ENCODE measurements around the gene FAM124A. TPM values are rescaled to one million over a fixed set of nuclear protein-coding genes. Genes with fewer than 3 reads are reported as not detected.

Gene FAM124A
- total and polyA plus RNA-seq, 2 donors (not counting 1 experiment from before 2014, with no cell fraction given): 1.7 to 4.8 TPM

DNA sequence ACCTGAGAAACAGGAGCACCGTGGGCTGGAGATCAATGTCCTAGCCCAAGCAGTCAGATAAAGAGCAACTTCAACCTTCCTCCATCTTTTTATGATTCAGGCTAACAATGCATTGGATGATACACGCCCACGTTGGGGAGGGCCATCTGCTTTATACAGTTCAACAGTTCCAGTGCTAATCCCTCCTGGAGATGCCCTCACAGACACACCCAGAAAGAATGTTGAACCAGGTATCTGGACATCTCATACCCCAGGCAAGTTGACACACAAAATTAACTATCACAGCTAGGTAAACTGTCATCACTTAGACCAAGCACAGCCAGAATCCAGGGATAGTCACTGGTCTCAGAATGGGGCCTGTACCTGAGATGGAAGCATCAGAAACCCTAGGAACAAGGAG is 96.7 kb downstream of the FAM124A start:
- no peak for DNase-seq (ENCODE audit: low read depth in 2 of 2)
- TF ChIP-seq, protein P1, sequence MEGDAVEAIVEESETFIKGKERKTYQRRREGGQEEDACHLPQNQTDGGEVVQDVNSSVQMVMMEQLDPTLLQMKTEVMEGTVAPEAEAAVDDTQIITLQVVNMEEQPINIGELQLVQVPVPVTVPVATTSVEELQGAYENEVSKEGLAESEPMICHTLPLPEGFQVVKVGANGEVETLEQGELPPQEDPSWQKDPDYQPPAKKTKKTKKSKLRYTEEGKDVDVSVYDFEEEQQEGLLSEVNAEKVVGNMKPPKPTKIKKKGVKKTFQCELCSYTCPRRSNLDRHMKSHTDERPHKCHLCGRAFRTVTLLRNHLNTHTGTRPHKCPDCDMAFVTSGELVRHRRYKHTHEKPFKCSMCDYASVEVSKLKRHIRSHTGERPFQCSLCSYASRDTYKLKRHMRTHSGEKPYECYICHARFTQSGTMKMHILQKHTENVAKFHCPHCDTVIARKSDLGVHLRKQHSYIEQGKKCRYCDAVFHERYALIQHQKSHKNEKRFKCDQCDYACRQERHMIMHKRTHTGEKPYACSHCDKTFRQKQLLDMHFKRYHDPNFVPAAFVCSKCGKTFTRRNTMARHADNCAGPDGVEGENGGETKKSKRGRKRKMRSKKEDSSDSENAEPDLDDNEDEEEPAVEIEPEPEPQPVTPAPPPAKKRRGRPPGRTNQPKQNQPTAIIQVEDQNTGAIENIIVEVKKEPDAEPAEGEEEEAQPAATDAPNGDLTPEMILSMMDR (conservative IDR thresholded peaks at IDR 0.05 in 1 of 2, IDR thresholded peaks at IDR 0.05 in 1 of 2; ENCODE audit: low read depth in 1 of 2, low read length in 2 of 2): no peak
- no peak for TF ChIP-seq EZH2 (IDR thresholded peaks at IDR 0.05; ENCODE audit: low read length, missing control alignments)
- no peaks in the 10 kb centered on the region for H3K79me2 ChIP-seq (ENCODE audit: control insufficient read depth, insufficient read depth, low read length)
- H2AFZ ChIP-seq (ENCODE audit: low read length): no peak overlapping the region
- no peak overlapping the region for H3K4me3 ChIP-seq (replicated peaks in 1 of 4; ENCODE audit: control extremely low read depth in 1 of 4, insufficient read depth in 1 of 4, low read depth in 3 of 4, low read length in 4 of 4)
- no peak overlapping the region for H3K4me2 ChIP-seq (ENCODE audit: extremely low read depth, insufficient read depth, low read length)
- H3K4me1 ChIP-seq (ENCODE audit: control insufficient read depth, extremely low read depth, insufficient read depth, low read length): no peaks in the 10 kb centered on the region
- H3K27ac ChIP-seq (ENCODE audit: insufficient read depth, low read length): no peak overlapping the region
- H3K36me3 ChIP-seq (ENCODE audit: control insufficient read depth, insufficient read depth, low read length): no peaks in the 10 kb centered on the region
- H4K20me1 ChIP-seq (ENCODE audit: control insufficient read depth, extremely low read depth, insufficient read depth, low read length): no peaks in the 10 kb centered on the region
- peaks cover 4% of the 10 kb centered on the region for H3K27me3 ChIP-seq (ENCODE audit: control insufficient read depth, insufficient read depth, low read length)
- H3K9me3 ChIP-seq (ENCODE audit: control insufficient read depth, insufficient read depth, low read depth, low read length): no peaks in the 10 kb centered on the region
- H3K9ac ChIP-seq (ENCODE audit: insufficient read depth, low read length): no peak overlapping the region

DNA sequence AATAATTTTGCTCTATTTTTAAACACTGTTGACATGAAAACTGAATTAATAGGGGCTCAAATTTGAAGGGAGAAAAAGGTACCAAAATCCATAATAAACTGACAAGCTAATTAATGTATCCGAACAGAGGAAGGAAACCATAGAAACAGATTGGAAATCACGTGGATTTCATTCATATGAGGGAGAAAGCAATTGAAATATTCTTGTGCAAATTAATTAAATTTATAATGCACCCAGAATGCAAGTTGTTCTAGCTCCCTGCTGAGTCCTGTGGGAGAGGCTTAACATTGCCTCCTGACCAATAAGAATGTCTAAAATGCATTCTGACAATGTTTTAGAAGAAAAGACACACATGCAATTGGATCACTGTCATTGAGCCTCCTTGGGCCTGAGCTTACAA is 99.6 kb downstream of the FAM124A start:
- no peak for DNase-seq (ENCODE audit: low read depth in 2 of 2)
- no peak for TF ChIP-seq EZH2 (IDR thresholded peaks at IDR 0.05; ENCODE audit: low read length, missing control alignments)
- TF ChIP-seq, protein P1 (conservative IDR thresholded peaks at IDR 0.05 in 1 of 2, IDR thresholded peaks at IDR 0.05 in 1 of 2; ENCODE audit: low read depth in 1 of 2, low read length in 2 of 2): no peak
- H3K9ac ChIP-seq (ENCODE audit: insufficient read depth, low read length): no peak overlapping the region
- H3K36me3 ChIP-seq (ENCODE audit: control insufficient read depth, insufficient read depth, low read length): no peaks in the 10 kb centered on the region
- H2AFZ ChIP-seq (ENCODE audit: low read length): no peak overlapping the region
- no peaks in the 10 kb centered on the region for H3K79me2 ChIP-seq (ENCODE audit: control insufficient read depth, insufficient read depth, low read length)
- no peaks in the 10 kb centered on the region for H4K20me1 ChIP-seq (ENCODE audit: control insufficient read depth, extremely low read depth, insufficient read depth, low read length)
- H3K4me1 ChIP-seq (ENCODE audit: control insufficient read depth, extremely low read depth, insufficient read depth, low read length): no peaks in the 10 kb centered on the region
- peaks cover 4% of the 10 kb centered on the region for H3K27me3 ChIP-seq (ENCODE audit: control insufficient read depth, insufficient read depth, low read length)
- H3K27ac ChIP-seq (ENCODE audit: insufficient read depth, low read length): no peak overlapping the region
- H3K4me3 ChIP-seq (replicated peaks in 1 of 4; ENCODE audit: control extremely low read depth in 1 of 4, insufficient read depth in 1 of 4, low read depth in 3 of 4, low read length in 4 of 4): no peak overlapping the region
- no peaks in the 10 kb centered on the region for H3K9me3 ChIP-seq (ENCODE audit: control insufficient read depth, insufficient read depth, low read depth, low read length)
- H3K4me2 ChIP-seq (ENCODE audit: extremely low read depth, insufficient read depth, low read length): no peak overlapping the region

DNA sequence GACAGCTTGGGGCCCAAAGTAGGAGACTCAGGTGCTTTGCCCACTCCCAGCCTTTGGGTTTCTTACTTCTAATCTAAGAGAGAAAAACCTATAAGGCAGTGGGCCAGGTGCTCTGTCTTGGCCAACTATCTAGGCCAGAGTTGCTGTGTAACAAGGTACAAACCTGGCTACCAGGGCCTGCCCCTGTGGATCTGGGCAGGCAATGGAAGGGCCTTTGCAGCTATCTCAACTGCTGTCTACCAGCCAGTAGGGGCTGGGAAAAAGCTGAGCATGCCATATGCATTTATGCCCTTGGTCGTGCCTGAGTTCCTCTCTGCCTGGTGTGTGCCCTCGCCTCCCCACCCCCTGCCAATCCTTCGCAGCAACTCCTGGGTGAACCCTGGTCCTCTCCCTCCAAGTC is 100.6 kb downstream of the FAM124A start:
- H3K9me3 ChIP-seq (ENCODE audit: control insufficient read depth, insufficient read depth, low read depth, low read length): no peaks in the 10 kb centered on the region

More for the DNA sequence above, 100.6 kb downstream of the FAM124A start:
- no peak for DNase-seq (ENCODE audit: low read depth in 2 of 2)
- Histone ChIP-seq H3K4me2 (ENCODE audit: extremely low read depth, insufficient read depth, low read length) (no peak overlapping the region), H3K36me3 (ENCODE audit: control insufficient read depth, insufficient read depth, low read length) (no peaks in the 10 kb centered on the region), H3K79me2 (ENCODE audit: control insufficient read depth, insufficient read depth, low read length) (no peaks in the 10 kb centered on the region), H3K27ac (ENCODE audit: insufficient read depth, low read length) (no peak overlapping the region), H2AFZ (ENCODE audit: low read length) (no peak overlapping the region), H3K9ac (ENCODE audit: insufficient read depth, low read length) (no peak overlapping the region), H3K27me3 (ENCODE audit: control insufficient read depth, insufficient read depth, low read length) (peaks cover 4% of the 10 kb centered on the region), H3K4me3 (replicated peaks in 1 of 4; ENCODE audit: control extremely low read depth in 1 of 4, insufficient read depth in 1 of 4, low read depth in 3 of 4, low read length in 4 of 4) (no peak overlapping the region), H3K4me1 (ENCODE audit: control insufficient read depth, extremely low read depth, insufficient read depth, low read length) (no peaks in the 10 kb centered on the region), H4K20me1 (ENCODE audit: control insufficient read depth, extremely low read depth, insufficient read depth, low read length) (no peaks in the 10 kb centered on the region)
- no peak for TF ChIP-seq EZH2 (IDR thresholded peaks at IDR 0.05; ENCODE audit: low read length, missing control alignments)
- TF ChIP-seq, protein P1 (conservative IDR thresholded peaks at IDR 0.05 in 1 of 2, IDR thresholded peaks at IDR 0.05 in 1 of 2; ENCODE audit: low read depth in 1 of 2, low read length in 2 of 2): no peak

Data from fibroblast of lung (primary cell).